ENCODE results near the gene CABP4.

GRCh38 chr11:67436459-67437081, 18.6 kb upstream of the CABP4 start:
- TF ChIP-seq EZH2 (IDR thresholded peaks at IDR 0.05; ENCODE audit: borderline replicate concordance, insufficient read depth, low read depth, low read length, poor library complexity, severe bottlenecking), result no peak
- TF ChIP-seq, protein P1, sequence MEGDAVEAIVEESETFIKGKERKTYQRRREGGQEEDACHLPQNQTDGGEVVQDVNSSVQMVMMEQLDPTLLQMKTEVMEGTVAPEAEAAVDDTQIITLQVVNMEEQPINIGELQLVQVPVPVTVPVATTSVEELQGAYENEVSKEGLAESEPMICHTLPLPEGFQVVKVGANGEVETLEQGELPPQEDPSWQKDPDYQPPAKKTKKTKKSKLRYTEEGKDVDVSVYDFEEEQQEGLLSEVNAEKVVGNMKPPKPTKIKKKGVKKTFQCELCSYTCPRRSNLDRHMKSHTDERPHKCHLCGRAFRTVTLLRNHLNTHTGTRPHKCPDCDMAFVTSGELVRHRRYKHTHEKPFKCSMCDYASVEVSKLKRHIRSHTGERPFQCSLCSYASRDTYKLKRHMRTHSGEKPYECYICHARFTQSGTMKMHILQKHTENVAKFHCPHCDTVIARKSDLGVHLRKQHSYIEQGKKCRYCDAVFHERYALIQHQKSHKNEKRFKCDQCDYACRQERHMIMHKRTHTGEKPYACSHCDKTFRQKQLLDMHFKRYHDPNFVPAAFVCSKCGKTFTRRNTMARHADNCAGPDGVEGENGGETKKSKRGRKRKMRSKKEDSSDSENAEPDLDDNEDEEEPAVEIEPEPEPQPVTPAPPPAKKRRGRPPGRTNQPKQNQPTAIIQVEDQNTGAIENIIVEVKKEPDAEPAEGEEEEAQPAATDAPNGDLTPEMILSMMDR (IDR thresholded peaks at IDR 0.05), result no peak

Measured in B cell (primary cell).